Measurements from ENCODE around the gene NLGN1.

Gene NLGN1

DNA sequence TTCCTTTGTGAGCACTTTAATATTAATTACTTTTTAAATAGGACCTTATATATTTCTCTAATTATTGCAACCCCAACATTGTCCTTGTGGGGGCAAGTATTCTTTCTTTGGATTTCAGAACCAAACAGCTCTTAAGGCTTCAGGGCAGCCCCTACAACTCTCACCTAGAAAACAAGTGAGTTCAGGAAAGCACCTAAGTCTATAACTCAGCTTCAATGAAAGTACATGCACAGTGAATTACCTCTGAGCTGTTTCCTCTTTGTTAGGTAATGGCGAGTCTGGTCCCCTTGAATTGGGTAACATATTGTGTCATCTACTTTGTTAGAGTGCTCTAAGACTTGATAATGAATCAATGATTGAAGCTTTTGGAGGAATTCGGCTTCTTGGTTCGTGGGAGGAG, 545.7 kb downstream of the NLGN1 start:
- H3K4me3 ChIP-seq (replicated peaks; ENCODE audit: low read depth, low read length): no peak overlapping the region
- TF ChIP-seq, protein P1, sequence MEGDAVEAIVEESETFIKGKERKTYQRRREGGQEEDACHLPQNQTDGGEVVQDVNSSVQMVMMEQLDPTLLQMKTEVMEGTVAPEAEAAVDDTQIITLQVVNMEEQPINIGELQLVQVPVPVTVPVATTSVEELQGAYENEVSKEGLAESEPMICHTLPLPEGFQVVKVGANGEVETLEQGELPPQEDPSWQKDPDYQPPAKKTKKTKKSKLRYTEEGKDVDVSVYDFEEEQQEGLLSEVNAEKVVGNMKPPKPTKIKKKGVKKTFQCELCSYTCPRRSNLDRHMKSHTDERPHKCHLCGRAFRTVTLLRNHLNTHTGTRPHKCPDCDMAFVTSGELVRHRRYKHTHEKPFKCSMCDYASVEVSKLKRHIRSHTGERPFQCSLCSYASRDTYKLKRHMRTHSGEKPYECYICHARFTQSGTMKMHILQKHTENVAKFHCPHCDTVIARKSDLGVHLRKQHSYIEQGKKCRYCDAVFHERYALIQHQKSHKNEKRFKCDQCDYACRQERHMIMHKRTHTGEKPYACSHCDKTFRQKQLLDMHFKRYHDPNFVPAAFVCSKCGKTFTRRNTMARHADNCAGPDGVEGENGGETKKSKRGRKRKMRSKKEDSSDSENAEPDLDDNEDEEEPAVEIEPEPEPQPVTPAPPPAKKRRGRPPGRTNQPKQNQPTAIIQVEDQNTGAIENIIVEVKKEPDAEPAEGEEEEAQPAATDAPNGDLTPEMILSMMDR (IDR thresholded peaks at IDR 0.05; ENCODE audit: low read length, missing control alignments): no peak
- no peak for DNase-seq (ENCODE audit: low read depth)

DNA sequence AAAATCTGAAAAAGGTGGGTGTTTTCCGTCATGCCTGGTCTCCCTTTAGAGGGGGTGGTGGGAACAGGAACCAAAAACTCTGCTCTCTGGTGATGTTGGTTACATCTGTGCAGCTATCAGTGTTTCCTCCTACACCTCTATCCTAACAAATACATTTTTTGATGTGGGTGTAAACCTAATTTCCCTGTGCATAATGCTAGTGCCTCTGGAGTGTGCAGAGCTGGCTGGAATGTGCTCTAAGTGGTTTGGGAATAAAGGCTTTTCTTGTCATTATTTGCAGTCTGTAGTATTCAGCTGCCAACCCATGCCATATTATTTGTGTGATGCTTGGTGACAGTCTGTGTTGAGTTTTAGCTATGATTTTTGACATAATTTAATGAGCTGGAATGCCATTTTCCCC, 547.6 kb downstream of the NLGN1 start:
- TF ChIP-seq, protein P1 (IDR thresholded peaks at IDR 0.05; ENCODE audit: low read length, missing control alignments): no peak
- no peak overlapping the region for H3K4me3 ChIP-seq (replicated peaks; ENCODE audit: low read depth, low read length)
- DNase-seq (ENCODE audit: low read depth): no peak

DNA sequence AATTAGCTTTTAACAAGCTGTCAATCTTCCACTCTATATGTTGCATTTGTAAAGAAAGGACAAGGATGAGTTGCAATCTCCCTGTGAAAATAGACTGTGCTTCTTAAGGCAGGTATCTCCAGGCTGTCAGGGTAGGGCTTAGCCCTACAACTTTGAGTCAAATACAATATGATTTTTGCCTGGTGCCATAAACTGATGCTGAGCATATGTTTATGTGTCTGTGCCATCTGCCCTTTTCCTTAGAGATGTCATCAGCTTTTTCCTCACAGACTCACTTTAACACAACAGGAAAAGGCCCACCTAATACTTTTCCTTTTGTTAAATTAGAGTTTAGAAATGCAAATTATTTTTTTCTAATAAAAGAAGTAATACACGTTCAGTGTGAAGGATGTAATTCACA, 548.3 kb downstream of the NLGN1 start:
- DNase-seq (ENCODE audit: low read depth): no peak
- TF ChIP-seq, protein P1 (IDR thresholded peaks at IDR 0.05; ENCODE audit: low read length, missing control alignments): no peak
- no peak overlapping the region for H3K4me3 ChIP-seq (replicated peaks; ENCODE audit: low read depth, low read length)

DNA sequence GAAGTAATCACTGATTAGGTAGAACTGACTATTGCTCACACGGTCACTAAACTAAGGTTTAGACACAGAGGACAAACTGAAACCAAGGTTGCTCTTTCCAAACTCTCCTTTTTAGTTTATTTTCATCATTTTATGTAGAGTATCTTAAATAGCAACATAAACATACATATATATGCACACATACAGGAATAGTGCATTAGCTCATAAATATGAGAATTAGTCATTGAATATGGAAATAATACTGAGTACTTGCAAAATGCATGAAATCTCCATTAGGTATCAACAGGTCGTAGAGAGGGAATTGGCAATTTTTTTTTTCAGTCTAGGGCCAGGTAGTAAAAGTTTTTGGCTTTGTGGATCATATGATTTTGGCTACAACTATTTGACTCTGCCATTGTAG, 557.1 kb downstream of the NLGN1 start:
- H3K4me3 ChIP-seq (replicated peaks; ENCODE audit: low read depth, low read length): no peak overlapping the region
- DNase-seq (ENCODE audit: low read depth): no peak
- TF ChIP-seq, protein P1 (IDR thresholded peaks at IDR 0.05; ENCODE audit: low read length, missing control alignments): no peak

DNA sequence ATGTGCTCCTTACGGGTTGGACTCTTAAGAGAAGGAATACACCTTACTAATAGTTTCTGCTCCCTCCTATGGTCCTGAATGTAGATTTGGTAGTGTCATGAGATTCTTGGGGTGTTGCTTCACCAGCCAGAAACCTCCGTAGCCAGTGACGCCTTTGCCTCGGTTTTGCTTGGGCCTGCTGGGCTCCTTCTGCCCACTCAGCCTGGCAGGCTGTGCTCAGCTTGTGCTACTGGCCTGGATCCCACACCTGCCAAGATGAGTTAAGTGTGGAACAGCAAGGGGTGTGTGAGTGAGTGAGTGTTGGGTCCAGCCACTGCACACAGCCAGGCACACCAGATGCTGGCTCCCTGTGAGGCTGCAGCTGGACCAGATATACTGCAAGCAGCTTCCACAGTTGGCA, 560.1 kb downstream of the NLGN1 start:
- TF ChIP-seq, protein P1 (IDR thresholded peaks at IDR 0.05; ENCODE audit: low read length, missing control alignments): no peak
- no peak overlapping the region for H3K4me3 ChIP-seq (replicated peaks; ENCODE audit: low read depth, low read length)
- no peak for DNase-seq (ENCODE audit: low read depth)

DNA sequence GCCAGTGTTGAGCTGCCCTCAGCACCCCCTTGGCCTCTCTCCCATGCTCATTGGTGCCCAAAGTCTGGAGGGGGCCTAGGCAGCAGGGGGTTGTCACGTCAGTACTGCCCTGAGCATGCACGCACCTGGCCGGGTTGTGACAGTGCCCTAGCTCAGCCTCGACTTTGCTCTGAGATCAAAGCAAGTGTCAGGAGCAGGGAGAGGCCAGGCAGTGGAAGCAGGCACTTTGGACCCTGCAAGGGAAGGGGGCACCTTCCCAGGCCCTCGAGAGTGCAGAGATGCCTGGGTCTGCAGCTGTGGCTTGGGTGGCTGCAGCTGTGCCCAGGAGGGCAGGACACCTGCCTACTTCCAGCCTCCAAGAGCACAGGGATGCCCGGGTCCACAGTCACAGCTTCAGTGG, 561.3 kb downstream of the NLGN1 start:
- TF ChIP-seq, protein P1 (IDR thresholded peaks at IDR 0.05; ENCODE audit: low read length, missing control alignments): no peak
- H3K4me3 ChIP-seq (replicated peaks; ENCODE audit: low read depth, low read length): no peak overlapping the region
- DNase-seq (ENCODE audit: low read depth): no peak

DNA sequence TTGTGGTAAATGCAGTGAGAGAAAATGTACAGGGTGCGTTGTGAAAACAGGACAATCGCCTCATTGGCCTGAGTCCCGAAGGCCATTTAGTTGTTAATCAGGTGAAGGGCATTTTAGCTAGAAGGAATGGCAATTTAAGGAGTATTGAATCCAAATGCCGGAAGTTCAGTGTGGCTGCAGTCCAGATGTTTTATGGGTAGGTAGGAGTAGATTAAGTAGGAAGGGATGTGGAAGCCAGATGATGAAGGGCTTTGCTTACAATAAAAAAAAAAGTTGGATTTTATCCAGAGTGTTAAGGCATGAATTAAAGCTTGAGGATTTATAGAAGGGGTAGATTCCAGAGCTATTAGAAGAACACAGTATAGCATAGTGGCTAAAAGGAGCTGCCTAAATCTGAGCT, 572.7 kb downstream of the NLGN1 start:
- no peak overlapping the region for H3K4me3 ChIP-seq (replicated peaks; ENCODE audit: low read depth, low read length)
- TF ChIP-seq, protein P1 (IDR thresholded peaks at IDR 0.05; ENCODE audit: low read length, missing control alignments): no peak
- no peak for DNase-seq (ENCODE audit: low read depth)

Data from fibroblast of pulmonary artery (primary cell).